Activated CD8-positive, alpha-beta memory T cell treated with anti-CD3 and anti-CD28 coated beads for 36 hours (primary cell): ENCODE results near the gene TMC1. TPM values are rescaled to one million over a fixed set of nuclear protein-coding genes. Genes with fewer than 3 reads are reported as not detected.
"Not testable (repeated sequence)": the region's sequence is repeated elsewhere in the genome, so short reads cannot be mapped to it uniquely, and the experiment has no call there.

Source experiments
- CTCF ChIA-PET: fragments of 350-600 bp; sonication (Branson Sonifier 250); formaldehyde crosslinking; loops from one replicate; lab custom pipeline; 2021; ENCODE audit warnings: antibody characterized with exemption; lab: Charles Lee
- POLR2A ChIA-PET: fragments of 350-600 bp; sonication (Branson Sonifier 250); formaldehyde crosslinking; loops from one replicate; lab custom pipeline; 2021; ENCODE audit warnings: antibody characterized with exemption; lab: Charles Lee
- total RNA-seq, 2 experiments: library from RNA; stranded (reverse); gene quantifications; one replicate each; pipeline ENCODE4 v1.2.3, GENCODE V29; 2021

The TMC1 gene
- total RNA-seq, 2 experiments from 2014 or later: not detected

- CTCF ChIA-PET: no interaction called here
- POLR2A ChIA-PET: no interaction called here
These were observed 267.7 kb downstream of the TMC1 start for GRCh38 chr9:72788966-72789735.

GRCh38 chr9:72789885-72790284, 268.5 kb downstream of the TMC1 start:
- ChIA-PET POLR2A (no interaction called here), CTCF (no interaction called here)

DNA sequence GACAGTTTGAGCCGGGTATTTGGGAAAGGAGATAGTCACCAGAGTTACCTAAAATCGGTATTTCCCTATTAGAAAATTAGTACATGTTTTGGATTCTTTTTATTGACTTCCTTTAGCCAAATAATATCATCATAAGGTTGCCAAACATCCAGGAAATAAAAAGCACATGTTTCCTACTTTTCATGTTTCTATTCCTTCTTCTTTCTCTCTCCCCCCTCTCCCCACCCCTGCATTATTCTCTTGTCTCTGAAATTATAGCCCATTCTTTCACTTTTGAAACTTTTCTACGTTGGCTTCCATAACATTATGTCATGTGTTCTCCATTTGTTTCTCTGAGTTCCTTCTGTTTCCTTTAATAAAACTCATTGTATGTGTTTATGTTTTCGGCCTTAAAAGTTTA, 269.6 kb downstream of the TMC1 start:
- CTCF ChIA-PET: no interaction called here
- POLR2A ChIA-PET: no interaction called here

DNA sequence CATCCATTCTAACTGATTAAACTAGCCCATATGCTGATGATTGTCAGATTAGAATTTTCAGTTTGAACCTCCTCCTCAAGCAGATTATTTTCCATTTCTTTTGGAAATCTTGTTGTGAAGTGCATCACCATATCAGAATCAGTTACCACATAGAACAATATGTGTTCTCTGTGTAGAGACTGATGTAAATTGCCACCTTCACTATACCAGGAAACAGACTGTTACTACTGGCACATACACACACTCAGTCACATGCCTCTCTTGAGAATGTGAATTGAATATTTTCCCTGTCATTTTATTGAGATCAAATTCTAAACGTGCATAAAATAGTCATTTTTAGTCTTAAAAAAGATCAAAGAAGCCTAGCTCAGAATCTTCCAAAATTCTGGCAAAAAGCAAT, 270.0 kb downstream of the TMC1 start:
- CTCF ChIA-PET: no interaction called here
- POLR2A ChIA-PET: no interaction called here

GRCh38 chr9:72794946-72795345, 273.5 kb downstream of the TMC1 start:
- CTCF ChIA-PET: no interaction called here
- POLR2A ChIA-PET: no interaction called here

DNA sequence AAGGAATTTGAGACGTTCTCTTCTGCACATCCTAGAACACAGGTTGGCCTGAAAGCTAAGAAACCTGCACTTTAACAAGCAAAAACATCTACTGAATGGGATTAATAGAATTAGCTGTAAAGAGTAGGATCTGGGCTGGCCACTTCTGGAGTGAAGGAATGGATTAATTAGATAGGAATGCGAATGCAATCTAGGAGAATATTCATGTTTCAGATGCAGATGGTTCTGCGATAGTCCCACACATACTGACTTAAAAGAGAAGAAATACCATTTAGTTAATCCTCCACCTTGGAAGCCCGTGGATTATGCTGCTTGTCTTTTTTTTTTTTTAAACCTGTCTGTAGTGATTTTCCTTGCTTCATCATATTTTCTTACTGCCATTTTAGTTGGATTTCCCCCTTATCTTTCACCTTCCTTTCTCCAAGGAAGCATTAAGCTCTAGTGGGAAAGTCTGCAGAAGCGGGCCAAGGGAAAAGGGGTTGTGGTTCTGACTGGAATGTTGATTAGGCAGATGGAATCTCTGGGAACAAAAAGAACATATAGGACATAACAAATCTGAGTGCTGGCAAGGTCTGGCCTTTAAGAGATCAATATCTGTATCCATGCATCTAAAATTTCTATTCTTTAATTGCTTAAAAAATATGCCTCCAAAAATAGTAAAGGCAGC, 279.1 kb downstream of the TMC1 start:
- POLR2A ChIA-PET: no interaction called here
- CTCF ChIA-PET: no interaction called here

DNA sequence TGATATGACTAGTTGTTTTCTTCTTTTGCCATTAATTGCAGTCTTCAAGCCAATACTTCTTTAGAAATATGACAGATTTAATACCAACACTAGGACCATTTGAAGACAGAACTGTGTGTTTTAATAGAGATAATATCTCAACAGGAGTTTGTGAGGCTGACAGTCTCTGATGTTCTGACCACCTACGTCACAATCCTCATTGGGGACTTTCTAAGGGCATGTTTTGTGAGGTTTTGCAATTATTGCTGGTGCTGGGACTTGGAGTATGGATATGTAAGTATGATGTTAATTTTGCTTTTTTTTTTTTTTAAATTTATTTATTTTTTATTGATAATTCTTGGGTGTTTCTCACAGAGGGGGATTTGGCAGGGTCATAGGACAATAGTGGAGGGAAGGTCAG, 283.8 kb downstream of the TMC1 start:
- ChIA-PET CTCF (no interaction called here), POLR2A (no interaction called here)

GRCh38 chr9:72806313-72806809, 285.0 kb downstream of the TMC1 start:
- POLR2A ChIA-PET, CTCF ChIA-PET: not testable (repeated sequence)

- ChIA-PET POLR2A (no interaction called here), CTCF (no interaction called here)
These were observed 286.5 kb downstream of the TMC1 start for GRCh38 chr9:72807765-72808445.

- POLR2A ChIA-PET: no interaction called here
- CTCF ChIA-PET: no interaction called here
These were observed 287.0 kb downstream of the TMC1 start for GRCh38 chr9:72808446-72808768.

GRCh38 chr9:72809586-72809985, 288.2 kb downstream of the TMC1 start:
- POLR2A ChIA-PET: no interaction called here
- CTCF ChIA-PET: no interaction called here

DNA sequence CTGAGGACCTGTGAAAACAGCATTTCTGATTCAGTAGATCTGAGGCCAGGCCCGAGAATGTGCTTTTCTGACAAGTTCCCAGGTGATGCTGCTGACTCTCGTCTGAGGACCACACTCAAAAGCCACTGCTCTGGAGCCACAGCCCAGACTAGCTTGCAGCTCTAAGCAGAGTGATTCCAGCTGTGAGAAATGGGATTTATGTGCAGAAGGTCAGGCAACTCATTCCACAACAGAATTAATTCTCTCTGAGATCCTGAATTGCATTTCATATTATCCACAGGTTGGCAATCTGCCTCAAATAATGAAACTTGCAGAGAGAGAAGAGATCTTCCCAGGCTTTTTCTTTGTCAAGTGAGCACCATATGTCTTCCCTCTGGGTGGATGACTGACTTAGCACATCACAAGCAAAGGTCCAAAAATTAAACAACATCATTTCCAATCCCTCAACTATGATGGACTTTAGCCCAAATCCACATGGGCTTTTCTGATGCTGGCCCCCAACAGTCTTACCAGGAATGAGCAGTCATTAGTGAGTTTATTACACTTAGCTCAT, 291.2 kb downstream of the TMC1 start:
- POLR2A ChIA-PET: no interaction called here

GRCh38 chr9:72813544-72813943, 292.1 kb downstream of the TMC1 start:
- POLR2A ChIA-PET: no interaction called here

More for the DNA sequence above, 291.2 kb downstream of the TMC1 start:
- CTCF ChIA-PET: no interaction called here

GRCh38 chr9:72814083-72814597, 292.7 kb downstream of the TMC1 start:
- POLR2A ChIA-PET: no interaction called here
- CTCF ChIA-PET: no interaction called here

More at GRCh38 chr9:72813544-72813943, 292.1 kb downstream of the TMC1 start:
- CTCF ChIA-PET: no interaction called here

DNA sequence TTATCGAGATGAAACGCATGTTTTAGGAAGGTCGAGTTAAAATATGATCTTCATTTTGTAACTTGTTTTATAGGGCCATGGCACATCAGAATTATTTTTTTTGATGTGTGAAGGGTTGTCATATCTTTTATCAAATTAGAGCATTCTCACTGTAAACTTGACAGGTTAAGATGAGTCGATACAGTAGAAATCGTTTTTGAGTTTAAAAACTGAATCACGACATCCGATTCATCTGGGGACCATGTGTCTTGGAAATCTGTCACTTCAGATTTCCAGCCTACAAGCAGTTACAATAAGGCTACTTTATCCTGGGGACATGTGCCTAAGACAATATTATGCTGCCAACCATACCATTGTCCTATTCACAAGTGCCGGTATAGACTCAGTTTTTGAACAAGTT, 295.3 kb downstream of the TMC1 start:
- POLR2A ChIA-PET: interaction anchor here (0.6 kb wide), 1 partner anchor 123 kb away, joined by 3 read pairs; no protein-coding TSS in a partner anchor
- CTCF ChIA-PET: no interaction called here

- POLR2A ChIA-PET: interaction anchor here (0.6 kb wide), 1 partner anchor 123 kb away, joined by 3 read pairs; no protein-coding TSS in a partner anchor
- CTCF ChIA-PET: no interaction called here
These were observed 296.0 kb downstream of the TMC1 start for GRCh38 chr9:72817413-72817812.

DNA sequence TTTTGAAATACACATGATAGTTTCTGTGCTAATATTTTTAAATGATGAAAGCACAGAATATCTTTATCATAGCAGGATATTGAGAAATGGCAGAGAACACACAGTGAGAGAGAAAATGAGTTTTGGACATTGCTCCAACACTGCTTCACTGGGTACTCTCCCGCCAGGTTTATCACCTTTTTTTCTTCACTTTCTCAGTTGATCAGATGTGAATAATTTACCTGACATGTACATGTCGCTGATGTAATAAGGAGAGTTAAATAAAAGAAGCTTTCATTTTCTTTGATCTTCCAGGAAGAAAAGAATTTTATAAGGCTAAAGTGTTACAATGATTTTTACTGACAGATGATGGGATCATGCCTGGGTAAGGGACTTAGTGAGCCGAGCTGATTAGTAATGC, 297.0 kb downstream of the TMC1 start:
- ChIA-PET CTCF (no interaction called here), POLR2A (no interaction called here)

GRCh38 chr9:72823971-72824370, 302.6 kb downstream of the TMC1 start:
- ChIA-PET POLR2A (no interaction called here), CTCF (interaction anchor here (1.8 kb wide), 1 partner anchor 543 kb away, joined by 6 read pairs; no protein-coding TSS in a partner anchor)

DNA sequence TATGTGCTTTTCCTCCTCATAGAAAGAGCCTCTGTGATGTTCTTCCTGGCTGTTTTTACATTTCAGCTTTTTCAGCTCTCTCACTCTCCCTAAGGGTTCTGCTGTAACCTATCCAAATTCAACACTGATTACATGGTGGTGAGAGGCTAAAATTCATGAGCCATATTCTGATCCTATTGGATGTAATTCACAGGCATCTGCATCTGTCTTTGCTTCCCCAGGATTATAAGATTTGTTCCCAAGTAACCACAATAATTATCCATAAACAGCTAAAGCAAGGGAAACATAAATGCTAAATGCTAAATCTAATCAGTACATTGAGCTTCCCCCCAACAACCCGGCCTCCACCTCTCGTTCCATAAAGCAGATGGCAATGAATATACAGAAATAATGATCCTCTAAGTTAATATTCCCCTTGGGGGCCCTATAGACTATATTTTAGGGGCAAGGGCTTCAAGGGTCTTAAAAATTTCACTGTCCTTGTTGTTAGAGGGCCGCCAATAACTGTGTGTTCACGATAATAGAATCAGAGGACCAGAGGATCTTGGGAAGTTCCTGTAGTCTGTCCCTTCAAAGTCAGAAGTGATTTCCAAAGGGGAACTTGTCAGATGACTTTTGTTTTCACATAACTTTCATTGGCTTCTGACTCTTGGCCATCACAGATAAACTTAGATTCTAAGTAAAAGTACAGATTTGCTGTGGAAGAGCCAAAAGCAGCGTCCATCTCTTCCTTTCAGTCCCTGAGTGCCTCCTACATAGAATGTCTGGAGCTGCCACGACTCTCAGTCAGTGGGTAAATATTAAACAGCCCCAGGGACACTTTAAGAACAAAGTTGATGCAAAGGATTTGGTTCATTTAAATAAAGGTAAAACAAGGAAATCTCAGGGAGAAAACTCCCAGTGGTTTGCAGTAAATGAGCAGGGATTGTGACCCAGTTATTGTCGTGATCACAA, 305.9 kb downstream of the TMC1 start:
- POLR2A ChIA-PET: no interaction called here
- CTCF ChIA-PET: no interaction called here
